Measurements from ENCODE around the gene STARD3.
A peak's percentile ranks its signal among the peaks of the same experiment; 100 is the strongest.

STARD3 gene

DNA sequence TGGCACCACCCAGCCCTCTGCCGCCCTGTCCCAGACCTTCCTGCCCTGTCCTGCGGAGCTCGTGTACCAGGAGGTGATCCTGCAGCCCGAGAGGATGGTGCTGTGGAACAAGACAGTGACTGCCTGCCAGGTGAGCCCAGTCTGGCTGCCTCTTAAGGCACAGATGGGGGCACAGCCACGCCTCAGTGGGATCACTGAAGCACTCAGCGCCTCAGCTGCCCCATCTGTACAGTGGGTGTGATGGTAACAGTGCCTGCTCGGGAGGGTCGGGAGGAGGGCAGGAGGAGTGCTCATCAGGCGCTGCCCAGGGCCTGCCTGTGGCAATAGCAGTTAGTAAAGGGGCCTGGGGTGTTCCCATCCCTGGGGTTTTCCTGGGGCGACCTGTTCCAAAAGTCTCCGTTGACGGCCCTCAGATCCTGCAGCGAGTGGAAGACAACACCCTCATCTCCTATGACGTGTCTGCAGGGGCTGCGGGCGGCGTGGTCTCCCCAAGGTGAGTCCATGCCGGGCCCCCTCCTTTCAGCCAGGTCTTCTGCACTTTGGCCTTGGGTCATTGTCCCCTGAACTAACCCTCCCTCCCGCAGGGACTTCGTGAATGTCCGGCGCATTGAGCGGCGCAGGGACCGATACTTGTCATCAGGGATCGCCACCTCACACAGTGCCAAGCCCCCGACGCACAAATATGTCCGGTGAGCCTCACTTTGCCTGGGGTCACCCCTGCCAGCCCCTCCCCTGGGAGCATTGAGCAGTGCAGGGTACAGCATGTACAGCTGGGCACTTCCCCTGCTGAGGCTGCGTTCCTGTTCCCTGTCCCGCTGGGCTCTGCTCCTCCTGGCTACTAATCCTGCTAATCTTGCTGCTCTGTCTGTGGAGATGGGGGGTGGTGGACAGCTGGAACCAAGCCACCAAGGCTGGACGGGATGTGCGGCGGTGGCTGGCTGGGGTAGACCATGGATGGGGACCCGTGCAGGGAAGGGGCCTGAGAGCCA lies 23.7 kb downstream of the STARD3 start:
- no peak for DNase-seq (ENCODE audit: low read depth in 2 of 2)

DNA sequence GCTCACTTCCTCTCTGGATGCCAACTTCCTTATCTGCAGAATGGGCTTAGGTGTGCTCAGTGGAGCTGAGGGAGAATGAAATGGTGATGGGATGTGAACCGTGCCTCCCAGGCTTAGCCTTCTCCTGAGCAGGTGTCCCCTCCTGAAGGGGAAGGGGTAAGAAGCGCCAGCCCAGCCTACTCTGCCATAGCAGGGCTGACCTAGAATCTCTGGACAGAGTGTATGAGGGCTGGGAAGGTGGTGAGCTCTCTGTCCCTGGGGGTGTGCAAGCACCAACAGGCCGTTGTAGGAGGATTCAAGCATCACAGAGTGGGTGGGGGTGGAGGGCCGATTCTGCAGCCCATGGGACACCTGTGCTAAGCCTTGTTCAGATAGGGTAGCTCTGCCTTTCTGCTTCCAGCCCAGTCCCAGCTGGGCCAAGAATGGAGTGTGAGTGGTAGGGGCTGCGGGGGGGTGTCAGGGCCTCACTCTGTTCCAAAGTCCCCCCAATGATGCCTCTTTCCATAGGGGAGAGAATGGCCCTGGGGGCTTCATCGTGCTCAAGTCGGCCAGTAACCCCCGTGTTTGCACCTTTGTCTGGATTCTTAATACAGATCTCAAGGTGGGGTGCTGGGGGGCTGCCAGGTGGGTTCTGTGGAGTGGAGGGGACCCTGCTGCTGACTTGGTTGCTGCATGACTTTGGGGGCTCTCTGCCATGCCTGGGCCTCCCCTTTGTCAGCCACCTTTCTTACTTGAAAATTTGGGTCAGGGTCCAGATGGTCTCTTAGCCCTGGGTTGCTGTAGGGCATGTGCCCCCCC lies 25.0 kb downstream of the STARD3 start:
- no peak for DNase-seq (ENCODE audit: low read depth in 2 of 2)

DNA sequence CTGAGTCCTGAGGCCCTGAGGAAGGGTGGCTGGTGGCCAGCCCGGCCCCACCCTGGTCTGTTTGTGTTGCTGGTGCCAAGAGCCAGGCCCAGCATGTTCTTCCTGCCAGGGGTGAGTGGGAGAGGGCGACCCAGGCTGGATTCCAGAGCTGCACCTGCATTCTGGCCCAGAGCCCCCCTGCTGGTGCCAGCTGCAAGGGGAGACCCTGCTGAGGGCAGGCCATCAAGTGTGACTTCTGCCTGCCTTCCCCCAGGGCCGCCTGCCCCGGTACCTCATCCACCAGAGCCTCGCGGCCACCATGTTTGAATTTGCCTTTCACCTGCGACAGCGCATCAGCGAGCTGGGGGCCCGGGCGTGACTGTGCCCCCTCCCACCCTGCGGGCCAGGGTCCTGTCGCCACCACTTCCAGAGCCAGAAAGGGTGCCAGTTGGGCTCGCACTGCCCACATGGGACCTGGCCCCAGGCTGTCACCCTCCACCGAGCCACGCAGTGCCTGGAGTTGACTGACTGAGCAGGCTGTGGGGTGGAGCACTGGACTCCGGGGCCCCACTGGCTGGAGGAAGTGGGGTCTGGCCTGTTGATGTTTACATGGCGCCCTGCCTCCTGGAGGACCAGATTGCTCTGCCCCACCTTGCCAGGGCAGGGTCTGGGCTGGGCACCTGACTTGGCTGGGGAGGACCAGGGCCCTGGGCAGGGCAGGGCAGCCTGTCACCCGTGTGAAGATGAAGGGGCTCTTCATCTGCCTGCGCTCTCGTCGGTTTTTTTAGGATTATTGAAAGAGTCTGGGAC lies 25.8 kb downstream of the STARD3 start:
- DNase-seq (ENCODE audit: low read depth in 2 of 2), result no peak

DNA sequence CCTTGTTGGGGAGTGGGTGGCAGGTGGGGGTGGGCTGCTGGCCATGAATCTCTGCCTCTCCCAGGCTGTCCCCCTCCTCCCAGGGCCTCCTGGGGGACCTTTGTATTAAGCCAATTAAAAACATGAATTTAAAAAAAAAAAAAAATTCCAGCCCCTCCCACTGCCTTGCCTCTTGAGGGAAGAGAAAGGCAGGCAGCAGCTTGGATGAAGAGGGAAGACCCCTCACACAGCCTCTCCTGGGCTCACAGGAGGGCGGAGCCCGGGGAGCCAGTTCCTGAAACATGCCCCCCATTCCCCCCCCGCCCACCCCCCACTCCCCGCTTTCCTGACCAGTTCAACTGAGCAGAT lies 26.4 kb downstream of the STARD3 start:
- no peak for DNase-seq (ENCODE audit: low read depth in 2 of 2)

DNA sequence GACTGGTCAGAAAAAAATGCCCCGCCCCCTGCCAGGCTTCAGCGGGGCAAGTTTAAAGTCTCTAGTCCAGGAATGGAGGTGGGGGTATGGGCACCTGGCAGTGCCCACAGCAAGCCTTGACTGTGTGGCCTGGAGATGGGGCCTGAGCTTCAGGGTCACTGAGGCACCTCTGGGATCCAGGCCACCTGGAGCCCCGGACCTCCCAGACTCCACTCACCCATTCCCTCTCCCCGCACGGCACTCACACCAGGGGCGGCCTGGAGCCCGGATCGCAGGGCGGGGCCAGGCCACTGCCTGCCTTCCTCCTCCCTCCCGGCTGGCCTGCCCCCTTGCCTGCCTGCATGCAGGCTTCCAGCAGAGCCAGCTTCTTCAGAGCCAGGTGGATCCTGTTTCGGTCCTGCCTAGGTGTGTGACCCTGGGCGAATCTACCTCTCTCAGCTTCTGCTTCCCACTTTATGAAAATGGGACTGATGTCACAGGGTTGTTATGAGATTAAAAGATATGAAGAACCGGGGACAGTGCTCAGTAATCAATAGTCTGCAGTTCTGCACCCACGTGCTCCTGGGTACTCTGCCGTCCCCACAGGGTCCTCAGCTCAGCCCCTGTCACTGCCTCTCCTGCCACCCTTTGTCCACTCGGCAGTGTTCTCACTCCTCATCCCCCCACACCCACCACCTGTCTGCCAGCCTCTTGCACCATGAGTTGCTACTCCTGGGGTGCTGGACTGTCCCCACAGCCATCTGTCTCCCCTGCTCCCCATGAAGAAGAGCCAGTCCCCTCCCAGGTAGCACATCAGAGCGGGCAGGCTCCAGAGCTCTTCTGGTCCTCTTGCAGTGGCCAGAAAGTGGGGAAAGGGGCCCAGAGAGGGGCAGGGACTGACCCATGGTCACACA lies 27.0 kb downstream of the STARD3 start:
- DNase-seq (ENCODE audit: low read depth in 2 of 2), result no peak

DNA sequence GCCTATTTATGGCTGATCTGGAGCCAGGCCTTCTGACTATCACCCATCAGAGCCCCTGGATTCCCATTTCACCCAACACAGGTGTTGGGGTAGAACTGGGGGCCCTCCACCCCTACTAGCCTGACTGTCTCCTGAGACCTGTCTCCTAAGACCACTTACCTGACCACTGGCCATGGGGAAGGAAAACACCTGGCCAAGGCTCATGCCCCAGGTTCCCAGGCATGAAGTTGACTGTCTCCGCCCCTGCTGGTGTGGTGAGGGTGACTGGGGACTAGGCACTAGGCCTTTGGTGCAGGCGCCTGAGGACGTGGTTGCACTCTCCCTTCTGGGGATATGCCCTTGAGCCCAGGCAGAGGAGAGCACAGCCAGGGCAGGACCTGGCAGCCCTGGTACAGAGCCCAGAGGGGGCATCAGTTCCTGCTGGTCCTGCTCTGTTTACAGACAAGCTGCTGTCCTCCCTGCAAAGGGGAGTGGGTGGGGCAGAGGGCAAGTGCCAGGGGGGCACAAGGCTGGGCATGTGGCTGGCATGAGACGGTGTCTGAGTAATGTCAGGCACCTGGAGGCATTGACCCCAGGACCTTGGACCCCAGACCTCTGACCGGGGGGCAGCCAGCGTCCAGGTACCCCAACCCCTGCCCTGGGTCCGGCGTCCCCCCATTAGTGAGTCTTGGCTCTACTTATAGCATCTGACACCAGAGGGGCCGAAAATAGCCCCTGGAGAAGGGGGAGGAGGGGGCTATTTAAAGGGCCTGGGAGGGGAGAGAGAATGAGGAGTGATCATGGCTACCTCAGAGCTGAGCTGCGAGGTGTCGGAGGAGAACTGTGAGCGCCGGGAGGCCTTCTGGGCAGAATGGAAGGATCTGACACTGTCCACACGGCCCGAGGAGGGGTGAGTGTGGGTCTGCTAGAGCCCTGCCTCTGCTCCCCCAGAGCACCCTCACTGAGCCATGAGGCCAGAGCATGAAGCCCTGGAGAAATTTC lies 27.9 kb downstream of the STARD3 start, which contains the start of gene TCAP:
TSS of gene TCAP (plus strand) at position 769 of the 981 bp plus-strand sequence. CDS start at position 780, 11 bp downstream.
- DNase-seq (ENCODE audit: low read depth in 2 of 2), result no peak

DNA sequence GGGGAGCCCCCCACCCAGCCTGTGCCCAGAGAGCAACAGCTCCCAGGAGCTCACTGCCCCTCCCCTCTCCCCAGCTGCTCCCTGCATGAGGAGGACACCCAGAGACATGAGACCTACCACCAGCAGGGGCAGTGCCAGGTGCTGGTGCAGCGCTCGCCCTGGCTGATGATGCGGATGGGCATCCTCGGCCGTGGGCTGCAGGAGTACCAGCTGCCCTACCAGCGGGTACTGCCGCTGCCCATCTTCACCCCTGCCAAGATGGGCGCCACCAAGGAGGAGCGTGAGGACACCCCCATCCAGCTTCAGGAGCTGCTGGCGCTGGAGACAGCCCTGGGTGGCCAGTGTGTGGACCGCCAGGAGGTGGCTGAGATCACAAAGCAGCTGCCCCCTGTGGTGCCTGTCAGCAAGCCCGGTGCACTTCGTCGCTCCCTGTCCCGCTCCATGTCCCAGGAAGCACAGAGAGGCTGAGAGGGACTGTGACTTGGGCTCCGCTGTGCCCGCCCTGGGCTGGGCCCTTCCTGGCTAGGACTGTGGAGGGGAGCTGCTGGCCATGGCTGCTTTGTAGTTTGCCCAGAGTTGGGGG lies 28.8 kb downstream of the STARD3 start:
- DNase-seq (ENCODE audit: low read depth in 2 of 2), result no peak

DNA sequence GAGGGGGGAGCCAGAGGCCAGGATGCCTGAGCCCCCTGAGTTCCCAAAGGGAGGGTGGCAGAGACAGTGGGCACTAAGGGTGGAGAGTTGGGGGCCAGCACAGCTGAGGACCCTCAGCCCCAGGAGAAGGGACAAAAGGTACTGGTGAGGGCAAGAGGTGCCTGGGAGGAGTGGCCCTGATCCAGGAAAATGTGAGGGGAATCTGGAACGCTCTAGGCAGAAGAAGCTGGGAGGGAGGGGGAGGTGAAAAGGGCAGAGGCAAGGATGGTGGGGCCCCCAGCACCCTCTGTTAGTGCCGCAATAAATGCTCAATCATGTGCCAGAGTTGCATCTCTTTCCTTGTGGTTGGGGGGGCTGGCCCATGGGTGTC lies 29.3 kb downstream of the STARD3 start:
- no peak for DNase-seq (ENCODE audit: low read depth in 2 of 2)

DNA sequence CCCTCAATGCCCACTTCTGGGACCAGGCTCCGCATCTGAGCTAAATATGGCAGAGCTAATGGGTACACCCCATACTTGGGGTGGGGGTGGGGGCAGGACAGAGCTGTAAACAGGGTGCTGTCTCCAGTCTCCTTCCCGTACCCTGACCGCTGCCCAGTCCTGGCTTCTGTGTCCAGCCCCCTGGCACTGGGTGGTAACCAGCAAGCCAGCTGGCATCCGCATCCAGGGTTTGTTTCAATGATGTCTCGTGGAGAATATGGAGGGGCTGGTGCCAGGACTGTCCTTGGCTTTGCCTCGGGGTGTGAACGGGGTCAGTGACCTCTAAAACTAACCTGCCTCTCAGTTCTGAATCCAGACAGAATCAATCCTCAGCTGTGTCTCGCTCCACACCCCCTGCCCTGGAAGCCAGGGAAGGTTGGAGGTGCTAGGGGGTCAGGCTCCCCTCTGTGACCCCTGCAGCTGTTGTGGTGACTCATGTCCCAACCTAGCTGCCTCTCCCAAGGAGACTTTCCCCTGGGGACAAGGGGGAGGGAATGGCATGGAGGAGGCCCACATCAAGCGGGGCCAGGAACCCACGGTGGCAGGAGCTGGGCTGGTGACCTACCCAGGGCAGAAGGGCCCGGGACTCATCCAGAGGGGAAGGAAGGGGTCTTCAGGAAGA lies 29.8 kb downstream of the STARD3 start:
- DNase-seq (ENCODE audit: low read depth in 2 of 2), result no peak

DNA sequence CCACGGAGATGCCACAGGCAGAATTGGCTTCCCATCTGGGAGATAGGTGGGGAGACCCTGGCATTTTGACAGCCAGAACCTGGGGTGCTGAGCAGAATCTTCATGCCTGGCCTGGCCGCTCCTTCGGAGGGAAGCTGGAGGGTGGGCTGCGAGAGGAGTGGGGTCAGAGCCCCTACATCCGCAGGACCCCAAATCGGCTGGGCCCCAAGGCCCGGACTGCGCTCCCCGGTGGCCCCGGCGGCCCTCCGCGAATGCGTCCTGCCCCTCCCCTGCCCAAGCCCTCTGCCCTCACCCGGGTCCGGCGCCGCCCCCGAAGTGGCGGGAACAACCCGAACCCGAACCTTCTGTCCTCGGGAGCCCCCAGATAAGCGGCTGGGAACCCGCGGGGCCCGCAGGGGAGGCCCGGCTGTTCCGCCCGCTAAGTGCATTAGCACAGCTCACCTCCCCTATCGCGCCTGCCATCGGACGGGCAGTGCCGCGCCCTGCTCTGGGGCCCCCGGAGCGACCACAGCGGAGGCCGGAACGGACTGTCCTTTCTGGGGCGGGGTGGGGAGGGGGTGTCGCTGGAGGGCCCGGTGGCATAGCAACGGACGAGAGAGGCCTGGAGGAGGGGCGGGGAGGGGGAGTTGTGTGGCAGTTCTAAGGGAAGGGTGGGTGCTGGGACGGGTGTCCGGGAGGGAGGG lies 30.5 kb downstream of the STARD3 start:
- DNase-seq (ENCODE audit: low read depth in 2 of 2), result no peak

DNA sequence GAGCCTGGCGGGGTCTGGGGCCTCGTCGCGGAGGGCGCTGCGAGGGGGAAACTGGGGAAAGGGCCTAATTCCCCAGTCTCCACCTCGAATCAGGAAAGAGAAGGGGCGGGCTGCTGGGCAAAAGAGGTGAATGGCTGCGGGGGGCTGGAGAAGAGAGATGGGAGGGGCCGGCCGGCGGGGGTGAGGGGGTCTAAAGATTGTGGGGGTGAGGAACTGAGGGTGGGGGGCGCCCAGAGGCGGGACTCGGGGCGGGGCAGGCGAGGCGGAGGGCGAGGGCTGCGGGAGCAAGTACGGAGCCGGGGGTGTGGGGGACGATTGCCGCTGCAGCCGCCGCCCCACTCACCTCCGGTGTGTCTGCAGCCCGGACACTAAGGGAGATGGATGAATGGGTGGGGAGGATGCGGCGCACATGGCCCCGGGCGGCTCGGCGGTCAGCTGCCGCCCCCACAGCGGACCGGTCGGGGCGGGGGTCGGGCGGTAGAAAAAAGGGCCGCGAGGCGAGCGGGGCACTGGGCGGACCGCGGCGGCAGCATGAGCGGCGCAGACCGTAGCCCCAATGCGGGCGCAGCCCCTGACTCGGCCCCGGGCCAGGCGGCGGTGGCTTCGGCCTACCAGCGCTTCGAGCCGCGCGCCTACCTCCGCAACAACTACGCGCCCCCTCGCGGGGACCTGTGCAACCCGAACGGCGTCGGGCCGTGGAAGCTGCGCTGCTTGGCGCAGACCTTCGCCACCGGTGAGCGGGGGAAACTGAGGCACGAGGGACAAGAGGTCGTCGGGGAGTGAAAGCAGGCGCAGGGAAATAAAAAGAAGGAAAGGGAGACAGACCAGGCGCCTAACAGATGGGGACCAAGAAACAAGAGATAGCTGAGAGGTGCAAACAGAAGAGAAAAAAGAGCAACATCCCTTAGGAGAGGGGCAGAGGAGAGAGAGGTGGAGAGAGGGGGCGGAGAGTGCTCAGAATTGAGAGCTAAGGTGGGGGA lies 31.3 kb downstream of the STARD3 start, which contains the start of gene PNMT:
TSS of gene PNMT (plus strand) at position 509 of the 980 bp plus-strand sequence. CDS start at position 532, 23 bp downstream.
- DNase-seq (ENCODE audit: low read depth in 2 of 2), result peak in 1 of 2 donors; percentile 24

DNA sequence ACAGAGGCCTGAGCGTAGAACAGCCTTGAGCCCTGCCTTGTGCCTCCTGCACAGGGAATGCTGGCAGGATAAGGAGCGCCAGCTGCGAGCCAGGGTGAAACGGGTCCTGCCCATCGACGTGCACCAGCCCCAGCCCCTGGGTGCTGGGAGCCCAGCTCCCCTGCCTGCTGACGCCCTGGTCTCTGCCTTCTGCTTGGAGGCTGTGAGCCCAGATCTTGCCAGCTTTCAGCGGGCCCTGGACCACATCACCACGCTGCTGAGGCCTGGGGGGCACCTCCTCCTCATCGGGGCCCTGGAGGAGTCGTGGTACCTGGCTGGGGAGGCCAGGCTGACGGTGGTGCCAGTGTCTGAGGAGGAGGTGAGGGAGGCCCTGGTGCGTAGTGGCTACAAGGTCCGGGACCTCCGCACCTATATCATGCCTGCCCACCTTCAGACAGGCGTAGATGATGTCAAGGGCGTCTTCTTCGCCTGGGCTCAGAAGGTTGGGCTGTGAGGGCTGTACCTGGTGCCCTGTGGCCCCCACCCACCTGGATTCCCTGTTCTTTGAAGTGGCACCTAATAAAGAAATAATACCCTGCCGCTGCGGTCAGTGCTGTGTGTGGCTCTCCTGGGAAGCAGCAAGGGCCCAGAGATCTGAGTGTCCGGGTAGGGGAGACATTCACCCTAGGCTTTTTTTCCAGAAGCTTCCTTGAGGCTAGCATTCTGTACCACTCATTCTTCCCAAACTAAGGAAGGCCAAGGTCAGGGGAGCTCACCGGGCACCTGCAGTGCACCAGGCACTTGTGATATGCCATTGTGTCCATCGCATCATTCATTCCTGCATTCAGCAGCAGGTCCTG lies 33.2 kb downstream of the STARD3 start:
- no peak for DNase-seq (ENCODE audit: low read depth in 2 of 2)

DNA sequence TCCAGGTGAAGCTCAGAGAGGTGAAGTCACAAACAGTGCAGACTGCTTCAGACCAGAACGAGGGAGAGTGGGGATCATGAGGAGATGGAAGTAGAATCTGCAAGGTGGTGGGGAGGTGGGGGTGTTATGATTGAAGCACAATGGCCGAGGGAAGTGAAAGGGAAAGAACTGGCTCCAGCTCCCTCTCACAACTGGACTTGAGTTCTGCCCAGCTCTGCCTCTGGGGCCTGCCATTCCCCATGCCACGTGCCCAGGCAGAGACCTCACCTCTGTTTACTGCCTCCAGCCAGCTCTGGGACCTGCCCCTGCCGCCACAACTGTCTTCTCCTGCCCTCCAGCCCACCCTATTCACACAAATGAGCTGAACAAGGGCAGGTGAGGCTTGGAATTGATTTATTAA lies 33.8 kb downstream of the STARD3 start:
- no peak for DNase-seq (ENCODE audit: low read depth in 2 of 2)

DNA sequence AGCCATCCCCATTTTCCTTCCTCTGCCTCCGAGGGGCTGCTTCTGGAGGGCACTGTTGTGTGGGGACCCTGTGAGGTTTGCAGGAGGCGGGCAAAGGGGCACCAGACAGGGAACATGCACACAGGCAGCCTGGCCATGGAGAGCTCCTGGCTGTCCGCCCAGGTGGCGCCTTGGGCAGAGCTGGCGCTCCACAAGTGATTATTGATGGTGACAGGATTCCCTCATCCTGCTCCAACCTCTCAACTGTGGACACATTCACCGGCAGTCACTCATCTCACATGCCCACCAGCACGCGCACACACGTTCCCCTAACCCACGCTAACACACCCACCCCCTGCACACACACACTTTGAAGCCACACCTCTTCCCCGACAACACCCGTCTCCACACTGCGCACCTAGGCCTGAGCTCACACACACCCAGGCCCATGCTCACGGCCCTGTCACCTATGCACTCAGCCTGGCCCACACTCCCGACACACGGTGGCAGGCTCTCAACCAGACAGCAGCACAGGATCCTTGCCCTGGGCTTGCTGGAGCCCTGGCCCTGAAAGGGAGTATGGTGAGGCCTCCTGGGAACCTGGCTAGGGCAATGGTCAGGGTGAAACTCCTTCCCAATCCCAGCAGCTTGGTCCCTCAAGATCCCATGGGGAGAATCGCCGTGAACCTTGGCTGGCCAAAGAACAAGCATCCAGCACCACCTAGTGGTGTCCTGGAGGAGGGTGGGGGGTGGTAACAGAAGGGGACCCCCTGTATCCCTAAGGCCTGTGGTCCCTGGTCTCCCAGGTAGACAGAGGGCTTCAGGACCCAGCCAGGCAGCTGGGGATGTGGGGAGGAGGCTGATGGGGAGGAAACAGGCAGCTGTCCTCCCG lies 34.9 kb downstream of the STARD3 start:
- no peak for DNase-seq (ENCODE audit: low read depth in 2 of 2)

Data from activated CD8-positive, alpha-beta memory T cell treated with anti-CD3 and anti-CD28 coated beads for 4 hours (primary cell).